ENCODE results near the gene PSMB8. TPM values are rescaled to one million over a fixed set of nuclear protein-coding genes. Genes with fewer than 3 reads are reported as not detected.
"Not testable (repeated sequence)": the region's sequence is repeated elsewhere in the genome, so short reads cannot be mapped to it uniquely, and the experiment has no call there.

The PSMB8 gene
- total RNA-seq, 1 donor from 2014 or later: 5.3 TPM

DNA sequence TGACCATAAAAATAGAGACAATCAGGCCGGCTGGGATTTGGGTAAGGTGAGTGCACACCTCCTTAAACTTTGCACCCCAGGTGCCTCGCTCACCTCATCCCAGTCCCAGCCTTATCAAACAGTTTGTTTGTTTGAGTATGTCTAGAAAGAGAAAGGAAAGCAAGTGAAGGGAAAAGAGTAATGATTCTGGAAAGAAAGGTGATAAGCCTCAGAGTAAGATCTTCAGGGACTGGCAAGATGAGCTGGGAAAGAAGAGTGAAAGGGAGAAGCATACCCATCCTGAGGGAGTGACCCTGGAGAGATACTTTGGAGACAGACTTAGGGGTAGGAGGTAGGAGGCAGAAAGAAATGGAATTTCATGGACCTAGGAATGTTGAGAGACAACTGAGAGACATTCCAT is 7.0 kb downstream of the PSMB8 start:
- no peak for DNase-seq

- no peak for DNase-seq
Measured at GRCh38 chr6:32835167-32835893, 8.5 kb downstream of the PSMB8 start.

DNA sequence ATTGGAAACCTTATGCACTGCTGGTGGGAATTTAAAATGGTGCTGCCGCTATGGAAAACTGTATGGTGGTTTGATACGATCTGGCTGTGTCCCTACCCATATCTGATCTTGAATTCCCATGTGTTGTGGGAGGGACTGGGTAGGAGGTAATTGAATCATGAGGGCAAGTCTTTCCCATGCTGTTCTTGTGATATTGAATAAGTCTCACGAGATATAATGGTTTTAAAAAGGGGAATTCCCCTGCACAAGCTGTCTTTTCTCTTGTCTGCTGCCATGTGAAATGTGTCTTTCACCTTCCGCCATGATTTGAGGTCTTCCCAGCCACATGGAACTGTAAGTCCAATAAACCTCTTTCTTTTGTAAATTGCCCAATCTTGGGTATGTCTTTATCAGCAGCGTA is 10.2 kb downstream of the PSMB8 start:
- no peak for DNase-seq

- no peak for DNase-seq
Measured at GRCh38 chr6:32832535-32832934, 11.3 kb downstream of the PSMB8 start.

DNA sequence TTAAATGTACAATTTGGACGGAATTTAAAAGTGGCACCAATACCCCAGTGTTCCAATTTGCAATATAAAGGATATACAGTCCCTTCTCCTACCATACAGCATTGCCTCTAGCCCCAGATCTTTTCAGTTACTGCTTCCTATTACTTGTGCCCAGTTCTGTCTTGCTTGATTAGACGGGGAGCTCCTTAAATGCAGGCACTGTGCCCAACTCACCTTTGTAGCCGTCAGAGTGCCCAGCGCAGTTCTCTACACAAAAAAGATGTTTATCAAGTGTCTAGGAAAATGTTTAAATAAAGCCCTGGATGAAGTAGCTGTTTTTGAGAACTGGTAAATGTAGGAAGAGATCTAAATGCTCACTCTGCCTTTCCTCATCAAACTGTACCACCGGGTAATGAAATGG is 12.9 kb downstream of the PSMB8 start:
- DNase-seq: no peak

GRCh38 chr6:32830017-32830416 is 13.8 kb downstream of the PSMB8 start:
- no peak for DNase-seq

- no peak for DNase-seq
Measured at GRCh38 chr6:32829495-32829894, 14.4 kb downstream of the PSMB8 start.

DNA sequence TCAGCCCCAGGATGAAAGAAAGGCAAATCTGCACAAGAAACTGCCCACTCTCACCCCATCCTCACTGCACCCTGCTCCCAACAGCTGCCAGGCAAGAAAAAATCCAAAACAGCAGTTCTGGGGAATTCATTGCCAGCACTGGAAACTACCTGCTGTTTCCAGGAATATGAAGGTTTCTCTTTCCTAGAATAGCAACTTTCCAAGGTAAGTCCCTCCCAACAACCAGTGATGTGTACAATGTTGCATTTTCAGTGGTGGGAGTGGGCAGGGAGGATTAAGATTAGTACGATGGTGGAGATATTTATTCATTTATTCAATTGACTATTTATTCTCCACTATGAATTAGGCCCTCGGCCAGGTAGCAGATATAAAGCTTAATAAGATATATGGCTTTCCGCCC is 16.8 kb downstream of the PSMB8 start:
- DNase-seq: no peak

GRCh38 chr6:32825966-32826365 is 17.9 kb downstream of the PSMB8 start:
- DNase-seq: no peak

- no peak for DNase-seq
Measured at GRCh38 chr6:32819729-32820128, 24.1 kb downstream of the PSMB8 start.

DNA sequence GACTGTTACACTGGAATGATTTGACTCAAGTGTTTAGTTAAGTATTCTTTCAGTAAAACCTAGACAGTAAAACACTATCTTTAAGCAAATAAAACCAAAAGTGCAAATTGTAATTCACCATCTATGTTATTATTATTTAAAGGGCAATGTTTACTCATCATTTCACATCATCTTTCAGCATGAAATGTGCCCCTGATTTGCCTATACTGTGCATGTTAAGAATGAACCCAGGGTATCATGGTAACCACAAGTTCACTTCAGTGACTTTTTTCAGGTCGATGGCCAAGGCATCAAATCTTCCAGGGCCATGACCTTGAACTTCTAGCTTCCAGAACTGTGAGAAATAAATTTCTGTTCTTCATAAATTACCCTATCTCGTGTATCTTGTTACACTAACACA is 25.0 kb downstream of the PSMB8 start:
- DNase-seq: no peak

- no peak for DNase-seq
Measured at GRCh38 chr6:32816746-32817204, 27.1 kb downstream of the PSMB8 start, which contains the start of gene HLA-DOB. Gene HLA-DOB, minus strand, starts transcription at chr6:32817002. Its CDS starts 51 bp downstream, at chr6:32816951.

- no peak for DNase-seq
Measured at GRCh38 chr6:32815996-32816395, 27.9 kb downstream of the PSMB8 start.

DNA sequence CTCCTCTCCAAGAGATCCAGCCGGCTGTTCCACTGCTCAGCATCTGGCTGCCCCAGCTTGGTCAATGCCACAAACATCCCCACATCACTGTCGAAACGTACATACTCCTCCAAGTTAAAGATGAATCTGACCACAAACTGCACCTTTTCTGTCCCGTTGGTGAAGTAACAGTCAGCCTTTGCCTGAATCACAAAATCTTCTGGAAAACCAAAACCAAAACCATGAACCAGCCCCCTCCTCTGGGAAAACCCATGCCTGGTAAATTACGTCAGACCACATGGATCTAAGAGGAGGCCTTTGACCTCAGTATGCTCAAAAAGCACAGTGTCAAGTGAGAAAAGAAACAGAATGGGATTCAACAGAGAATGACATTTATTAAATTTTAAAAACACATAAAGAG is 28.7 kb downstream of the PSMB8 start:
- DNase-seq: no peak

GRCh38 chr6:32814145-32814544 is 29.7 kb downstream of the PSMB8 start:
- DNase-seq: no peak

GRCh38 chr6:32809171-32809570 is 34.7 kb downstream of the PSMB8 start:
- DNase-seq: no peak

DNA sequence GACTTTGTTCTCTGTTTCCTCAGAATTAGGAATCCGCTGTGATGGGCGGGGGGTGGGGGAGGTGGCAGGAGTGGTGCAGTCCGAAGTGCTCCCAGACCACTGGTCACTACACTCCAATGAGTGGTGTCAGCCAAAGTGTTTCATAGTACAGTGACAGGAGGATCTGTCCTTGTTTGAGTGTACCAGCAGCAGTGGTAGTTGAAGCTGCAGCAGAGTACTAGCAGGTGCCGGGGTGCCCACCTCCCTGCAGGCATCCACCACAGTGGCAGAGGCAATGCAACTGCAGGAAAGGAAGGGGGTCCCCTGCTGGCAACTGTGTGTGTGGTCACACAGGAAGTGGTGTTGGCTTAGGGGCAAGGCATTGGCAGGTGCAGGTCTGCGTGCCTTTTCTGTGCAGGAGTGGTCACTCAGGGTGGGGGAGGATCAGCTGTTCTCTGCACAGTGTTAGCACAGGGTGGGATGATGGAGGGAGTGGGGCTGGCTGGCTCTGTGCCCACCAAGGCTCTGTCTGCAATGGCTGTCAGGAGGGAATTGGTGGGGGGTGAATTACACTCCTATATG is 36.7 kb downstream of the PSMB8 start:
- no peak for DNase-seq

- DNase-seq: not testable (repeated sequence)
Measured at GRCh38 chr6:32805404-32805803, 38.4 kb downstream of the PSMB8 start.

DNA sequence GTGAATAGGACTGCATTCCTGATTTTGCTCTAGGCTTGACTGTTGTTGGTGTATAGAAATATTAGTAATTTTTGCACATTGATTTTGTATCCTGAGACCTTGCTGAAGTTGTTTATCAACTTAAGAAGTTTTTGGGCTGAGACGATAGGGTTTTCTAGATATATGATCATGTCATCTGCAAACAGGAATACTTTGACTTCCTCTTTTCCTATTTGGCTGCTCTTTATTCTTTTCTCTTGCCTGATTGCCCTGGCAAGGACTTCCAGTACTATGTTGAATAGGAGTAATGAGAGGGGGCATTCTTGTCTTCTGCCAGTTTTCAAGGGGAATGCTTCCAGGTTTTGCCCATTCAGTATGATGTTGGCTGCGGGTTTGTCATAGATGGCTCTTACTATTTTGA is 40.4 kb downstream of the PSMB8 start:
- no peak for DNase-seq

- DNase-seq: no peak
Measured at GRCh38 chr6:32799740-32800139, 44.1 kb downstream of the PSMB8 start.

DNA sequence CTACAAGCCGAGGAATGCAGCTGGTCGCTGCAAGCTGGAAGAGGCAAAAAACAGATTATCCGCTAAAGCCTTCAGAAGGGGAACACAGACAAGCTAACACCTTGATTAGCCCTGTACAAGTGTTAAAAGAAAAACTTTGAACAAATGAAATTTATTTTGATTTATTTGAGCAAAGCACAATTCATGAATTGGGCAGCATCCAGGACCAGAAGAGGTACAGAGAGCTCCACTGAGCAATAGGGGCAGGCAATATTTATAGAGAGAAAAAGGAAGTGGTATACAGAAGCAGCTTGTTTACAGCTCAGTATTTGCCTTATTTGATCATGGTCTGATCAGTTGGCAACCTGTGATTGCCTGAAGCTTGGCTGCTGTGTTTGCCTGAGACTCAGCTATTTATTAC is 44.7 kb downstream of the PSMB8 start:
- no peak for DNase-seq

- peak; percentile 59 for DNase-seq
Measured at GRCh38 chr6:32796848-32797776, 46.7 kb downstream of the PSMB8 start.

GRCh38 chr6:32794510-32794909 is 49.3 kb downstream of the PSMB8 start:
- DNase-seq: no peak

Data from occipital lobe (tissue), 2 donors.